Mesothelial cell of epicardium (in vitro differentiated cells): Measurements from ENCODE around the gene WDR87. TPM values are rescaled to one million over a fixed set of nuclear protein-coding genes. Genes with fewer than 3 reads are reported as not detected.
A peak's percentile ranks its signal among the peaks of the same experiment; 100 is the strongest.

Source experiments
- DNase-seq, 2 experiments: peaks; one replicate each; pipeline ENCODE4 v3.0.0; 2021; ENCODE audit warnings: low spot score in 2 of 2; ENCODE audit not compliant: unreplicated experiment in 2 of 2
- H3K27ac Mint-ChIP-seq: 2 replicates; pipeline ENCODE4 v1.8.0; 2021; ENCODE audit warnings: mixed read lengths
- H3K27me3 Mint-ChIP-seq: 2 replicates; pipeline ENCODE4 v1.8.0; 2021; ENCODE audit warnings: low read depth, mixed read lengths
- H3K36me3 Mint-ChIP-seq: 2 replicates; pipeline ENCODE4 v1.8.0; 2021; ENCODE audit warnings: mixed read lengths
- H3K4me1 Mint-ChIP-seq: 2 replicates; pipeline ENCODE4 v1.8.0; 2021; ENCODE audit warnings: mixed read lengths
- H3K4me3 Mint-ChIP-seq: 2 replicates; pipeline ENCODE4 v1.8.0; 2021; ENCODE audit warnings: mild to moderate bottlenecking, moderate library complexity, mixed read lengths
- H3K9me3 Mint-ChIP-seq: 2 replicates; pipeline ENCODE4 v1.8.0; 2021; ENCODE audit warnings: mixed read lengths
- CTCF ChIP-seq: fragments of 200-600 bp; sonication (generic); IDR thresholded peaks from one replicate; pipeline ENCODE4 v1.5.0; 2021; ENCODE audit warnings: antibody characterized with exemption; ENCODE audit not compliant: unreplicated experiment
- total RNA-seq: library from RNA; stranded (reverse); gene quantifications from 3 replicates; pipeline ENCODE4 v1.2.1, GENCODE V29; 2021

Gene WDR87
- total RNA-seq, 1 donor from 2014 or later: not detected

GRCh38 chr19:37935341-37935740, 28.9 kb upstream of the WDR87 start:
- Mint-ChIP-seq H3K4me3 (no peak overlapping the region), H3K9me3 (peaks cover 10% of the 10 kb centered on the region), H3K27ac (no peak overlapping the region), H3K36me3 (peaks cover 23% of the 10 kb centered on the region), H3K4me1 (peaks cover 35% of the 10 kb centered on the region), H3K27me3 (no peaks in the 10 kb centered on the region)
- no peak for TF ChIP-seq CTCF
- DNase-seq: no peak

- Mint-ChIP-seq H3K9me3 (peaks cover 10% of the 10 kb centered on the region), H3K4me1 (peaks cover 34% of the 10 kb centered on the region), H3K27me3 (no peaks in the 10 kb centered on the region), H3K36me3 (peaks cover 21% of the 10 kb centered on the region), H3K4me3 (peak overlapping the region; percentile 23), H3K27ac (peak overlapping the region; percentile 94)
- DNase-seq: no peak
- no peak for TF ChIP-seq CTCF
Measured at GRCh38 chr19:37933937-37934358, 27.6 kb upstream of the WDR87 start.

GRCh38 chr19:37932985-37933936, 26.9 kb upstream of the WDR87 start:
- H3K9me3 Mint-ChIP-seq: peaks cover 10% of the 10 kb centered on the region
- H3K27ac Mint-ChIP-seq: peak overlapping the region; percentile 94
- no peaks in the 10 kb centered on the region for H3K27me3 Mint-ChIP-seq
- peaks cover 19% of the 10 kb centered on the region for H3K36me3 Mint-ChIP-seq
- peaks cover 39% of the 10 kb centered on the region for H3K4me1 Mint-ChIP-seq
- H3K4me3 Mint-ChIP-seq: peak overlapping the region; percentile 58
- DNase-seq: no peak
- no peak for TF ChIP-seq CTCF

- Mint-ChIP-seq H3K27ac (peak overlapping the region; percentile 94), H3K9me3 (peaks cover 10% of the 10 kb centered on the region), H3K4me1 (peaks cover 39% of the 10 kb centered on the region), H3K4me3 (peak overlapping the region; percentile 58), H3K36me3 (peaks cover 16% of the 10 kb centered on the region), H3K27me3 (no peaks in the 10 kb centered on the region)
- no peak for TF ChIP-seq CTCF
- DNase-seq: peak; percentile 45 to 78
Measured at GRCh38 chr19:37931881-37932655, 25.7 kb upstream of the WDR87 start.

GRCh38 chr19:37930416-37930815, 24.0 kb upstream of the WDR87 start:
- Mint-ChIP-seq H3K4me1 (peaks cover 39% of the 10 kb centered on the region), H3K4me3 (no peak overlapping the region), H3K9me3 (peaks cover 4% of the 10 kb centered on the region), H3K27me3 (no peaks in the 10 kb centered on the region), H3K27ac (no peak overlapping the region), H3K36me3 (peaks cover 3% of the 10 kb centered on the region)
- DNase-seq: no peak
- TF ChIP-seq CTCF: no peak
